ENCODE data around the gene CYP1B1.

Gene CYP1B1

GRCh38 chr2:38045811-38046210 is 30.1 kb downstream of the CYP1B1 start:
- H3K4me3 ChIP-seq (ENCODE audit: low read depth, low read length): no peak overlapping the region
- no peak for DNase-seq (ENCODE audit: low read depth)
- TF ChIP-seq, protein P1, sequence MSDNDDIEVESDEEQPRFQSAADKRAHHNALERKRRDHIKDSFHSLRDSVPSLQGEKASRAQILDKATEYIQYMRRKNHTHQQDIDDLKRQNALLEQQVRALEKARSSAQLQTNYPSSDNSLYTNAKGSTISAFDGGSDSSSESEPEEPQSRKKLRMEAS (IDR thresholded peaks at IDR 0.05; ENCODE audit: low read depth, low read length): no peak
- no peak for TF ChIP-seq MYC (IDR thresholded peaks at IDR 0.05; ENCODE audit: low read depth, low read length)

DNA sequence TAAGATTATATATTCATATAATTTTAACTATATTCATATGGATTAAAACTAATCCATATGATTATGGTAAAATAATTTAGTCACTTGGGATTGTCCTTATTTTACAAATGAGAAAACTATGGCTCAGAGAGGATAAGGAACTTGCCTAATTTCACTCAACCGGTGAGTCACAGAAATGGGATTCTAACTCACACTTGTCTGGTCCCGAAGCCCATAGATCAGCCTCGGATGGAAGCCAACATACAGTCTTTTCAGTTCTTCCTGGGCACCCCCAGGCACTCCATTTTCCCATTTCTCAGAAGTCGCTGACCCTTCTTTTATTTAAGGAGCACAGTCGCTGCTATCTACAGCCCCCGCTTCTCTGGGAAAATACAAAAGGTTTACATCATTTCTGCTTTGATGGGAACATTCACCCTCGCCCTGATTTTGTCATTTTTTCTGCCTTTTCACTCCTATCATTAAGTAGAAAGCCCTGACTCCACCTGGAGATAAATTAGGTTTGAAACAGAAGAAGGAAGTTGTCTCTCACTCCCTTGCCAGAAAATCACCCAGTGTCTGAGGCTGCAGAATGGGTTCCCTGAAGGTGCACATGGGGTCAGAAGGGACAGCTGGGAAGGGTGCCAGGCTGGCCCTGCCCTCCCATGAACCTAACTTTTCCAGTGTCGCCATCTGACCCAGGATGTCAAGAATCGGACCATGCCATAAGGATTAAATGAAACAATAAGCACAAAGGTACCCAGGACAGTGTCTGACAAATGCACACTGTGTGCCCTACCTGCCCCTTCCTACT is 36.6 kb downstream of the CYP1B1 start:
- peak; percentile 19 for DNase-seq (ENCODE audit: low read depth)
- no peak for TF ChIP-seq POLR2A (IDR thresholded peaks at IDR 0.05; ENCODE audit: extremely low read depth, insufficient read length)
- TF ChIP-seq CTCF (IDR thresholded peaks at IDR 0.05; ENCODE audit: low read depth, low read length): no peak
- no peak for TF ChIP-seq MYC (IDR thresholded peaks at IDR 0.05; ENCODE audit: low read depth, low read length)
- TF ChIP-seq, protein P1 (IDR thresholded peaks at IDR 0.05; ENCODE audit: low read depth, low read length): no peak
- H3K4me3 ChIP-seq (ENCODE audit: low read depth, low read length): no peak overlapping the region

DNA sequence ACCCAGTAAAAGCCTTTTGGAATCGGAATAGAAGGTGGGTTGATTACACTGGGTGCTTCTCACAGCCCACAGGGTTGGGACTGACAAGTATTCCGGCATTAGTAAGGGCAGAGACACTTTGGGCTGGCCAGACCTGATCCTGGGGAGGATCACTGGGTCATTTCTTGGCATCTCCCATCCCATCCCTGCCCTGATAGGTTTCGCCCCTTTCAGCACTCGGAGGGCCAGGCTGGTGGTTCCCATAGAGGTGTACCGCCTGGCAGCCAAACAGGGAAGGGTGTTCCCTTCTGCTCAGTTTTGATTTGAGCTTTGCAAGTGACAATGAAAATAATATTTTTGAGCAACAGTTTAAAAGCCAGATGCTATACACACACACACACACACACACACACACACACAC is 37.3 kb downstream of the CYP1B1 start:
- DNase-seq (ENCODE audit: low read depth): no peak
- TF ChIP-seq, protein P1 (IDR thresholded peaks at IDR 0.05; ENCODE audit: low read depth, low read length): no peak
- TF ChIP-seq POLR2A (IDR thresholded peaks at IDR 0.05; ENCODE audit: extremely low read depth, insufficient read length): no peak
- TF ChIP-seq CTCF (IDR thresholded peaks at IDR 0.05; ENCODE audit: low read depth, low read length): no peak
- TF ChIP-seq MYC (IDR thresholded peaks at IDR 0.05; ENCODE audit: low read depth, low read length): no peak
- H3K4me3 ChIP-seq (ENCODE audit: low read depth, low read length): peak overlapping the region; percentile 47

GRCh38 chr2:38037757-38038621 is 38.0 kb downstream of the CYP1B1 start:
- peak; percentile 69 for DNase-seq (ENCODE audit: low read depth)
- peak overlapping the region; percentile 47 for H3K4me3 ChIP-seq (ENCODE audit: low read depth, low read length)

DNA sequence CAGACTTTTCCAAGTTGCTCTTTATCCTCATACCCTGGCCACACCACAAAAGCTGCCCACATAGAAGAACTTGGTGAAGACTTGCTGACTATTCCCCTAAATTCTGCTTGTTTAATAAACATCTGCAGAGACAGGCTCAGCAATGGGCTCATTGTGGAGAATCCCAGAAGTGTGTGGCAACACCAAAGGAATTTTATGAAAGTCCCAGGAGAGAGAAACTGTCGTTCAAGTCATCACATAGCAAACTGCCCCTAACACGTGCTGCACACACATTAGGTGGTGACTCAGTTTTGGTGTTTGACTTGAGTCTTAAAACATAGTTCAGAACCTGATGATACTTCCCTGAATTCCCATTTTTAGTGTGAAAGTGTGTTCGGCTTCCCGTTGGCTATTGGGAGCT is 38.6 kb downstream of the CYP1B1 start:
- no peak for TF ChIP-seq POLR2A (IDR thresholded peaks at IDR 0.05; ENCODE audit: extremely low read depth, insufficient read length)
- no peak overlapping the region for H3K4me3 ChIP-seq (ENCODE audit: low read depth, low read length)
- no peak for DNase-seq (ENCODE audit: low read depth)

More at GRCh38 chr2:38037757-38038621, 38.0 kb downstream of the CYP1B1 start:
- TF ChIP-seq MYC (IDR thresholded peaks at IDR 0.05; ENCODE audit: low read depth, low read length) (no peak), CTCF (IDR thresholded peaks at IDR 0.05; ENCODE audit: low read depth, low read length) (peak; percentile 66)

DNA sequence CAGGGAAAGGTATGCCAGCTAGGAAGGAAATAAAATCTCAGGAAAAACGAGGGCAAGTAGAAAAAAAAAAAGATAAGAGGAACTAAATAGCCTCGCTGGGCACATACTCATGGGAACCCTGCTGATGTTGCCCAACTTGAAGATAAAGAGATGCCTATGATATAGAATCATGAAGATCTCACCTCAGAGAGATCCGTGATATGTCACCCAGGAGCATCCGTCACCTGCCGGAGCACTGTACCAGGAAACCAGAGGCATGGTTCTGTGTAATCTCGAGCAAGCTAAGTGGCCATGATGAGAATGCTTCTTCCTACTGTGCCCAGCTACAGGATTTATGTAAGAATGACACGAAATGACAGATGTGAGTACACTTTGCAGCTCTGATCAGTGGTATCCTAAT is 40.0 kb downstream of the CYP1B1 start:
- no peak for DNase-seq (ENCODE audit: low read depth)
- TF ChIP-seq CTCF (IDR thresholded peaks at IDR 0.05; ENCODE audit: low read depth, low read length) (no peak), MYC (IDR thresholded peaks at IDR 0.05; ENCODE audit: low read depth, low read length) (no peak), POLR2A (IDR thresholded peaks at IDR 0.05; ENCODE audit: extremely low read depth, insufficient read length) (no peak)
- TF ChIP-seq, protein P1 (IDR thresholded peaks at IDR 0.05; ENCODE audit: low read depth, low read length): no peak
- H3K4me3 ChIP-seq (ENCODE audit: low read depth, low read length): no peak overlapping the region
